Measurements from ENCODE around the gene GABPB1.

The GABPB1 gene

GRCh38 chr15:50341616-50342136 lies 13.3 kb downstream of the GABPB1 start:
- no peak for DNase-seq

- no peak for DNase-seq
Observed at GRCh38 chr15:50340416-50340815, 14.6 kb downstream of the GABPB1 start.

GRCh38 chr15:50339717-50340116 lies 15.3 kb downstream of the GABPB1 start:
- no peak for DNase-seq

- DNase-seq: no peak
Observed at GRCh38 chr15:50335251-50335650, 19.7 kb downstream of the GABPB1 start.

GRCh38 chr15:50333229-50333628 lies 21.8 kb downstream of the GABPB1 start:
- no peak for DNase-seq

- DNase-seq: no peak
Observed at GRCh38 chr15:50330921-50331320, 24.1 kb downstream of the GABPB1 start.

- no peak for DNase-seq
Observed at GRCh38 chr15:50328116-50328515, 26.9 kb downstream of the GABPB1 start.

- no peak for DNase-seq
Observed at GRCh38 chr15:50321680-50322210, 33.3 kb downstream of the GABPB1 start.

- DNase-seq: no peak
Observed at GRCh38 chr15:50320504-50320903, 34.5 kb downstream of the GABPB1 start.

- no peak for DNase-seq
Observed at GRCh38 chr15:50318697-50319096, 36.3 kb downstream of the GABPB1 start.

GRCh38 chr15:50315814-50316630 lies 39.0 kb downstream of the GABPB1 start:
- no peak for DNase-seq

- DNase-seq: no peak
Observed at GRCh38 chr15:50312636-50313035, 42.4 kb downstream of the GABPB1 start.

GRCh38 chr15:50307799-50308198 lies 47.2 kb downstream of the GABPB1 start:
- DNase-seq: no peak

- DNase-seq: no peak
Observed at GRCh38 chr15:50304836-50305235, 50.2 kb downstream of the GABPB1 start.

- DNase-seq: no peak
Observed at GRCh38 chr15:50302581-50302980, 52.4 kb downstream of the GABPB1 start.

- no peak for DNase-seq
Observed at GRCh38 chr15:50298340-50298739, 56.7 kb downstream of the GABPB1 start.

- DNase-seq: no peak
Observed at GRCh38 chr15:50295966-50296365, 59.0 kb downstream of the GABPB1 start.

- no peak for DNase-seq
Observed at GRCh38 chr15:50289749-50290148, 65.2 kb downstream of the GABPB1 start.

- no peak for DNase-seq
Observed at GRCh38 chr15:50287324-50288116, 67.5 kb downstream of the GABPB1 start.

- DNase-seq: no peak
Observed at GRCh38 chr15:50281427-50281826, 73.6 kb downstream of the GABPB1 start.

GRCh38 chr15:50280271-50280670 lies 74.7 kb downstream of the GABPB1 start:
- no peak for DNase-seq

- no peak for DNase-seq
Observed at GRCh38 chr15:50278496-50278895, 76.5 kb downstream of the GABPB1 start.

- no peak for DNase-seq
Observed at GRCh38 chr15:50277370-50277769, 77.6 kb downstream of the GABPB1 start.

GRCh38 chr15:50275908-50276307 lies 79.1 kb downstream of the GABPB1 start:
- no peak for DNase-seq
